Caco-2 (cell line): Measurements from ENCODE around the gene SVOP. TPM values are rescaled to one million over a fixed set of nuclear protein-coding genes. Genes with fewer than 3 reads are reported as not detected.

Experiments
- BruUV-seq: library from RNA; stranded (reverse); fragments of 400-500 nt; replicated peaks from 2 replicates; lab custom pipeline; 2021; lab: Mats Ljungman, UMichigan
- CTCF ChIA-PET: fragments of 300-600 bp; sonication (Branson Sonifier 250); formaldehyde crosslinking; loops from one replicate; lab custom pipeline; 2022; ENCODE audit warnings: antibody characterized with exemption; lab: Charles Lee
- POLR2A ChIA-PET: fragments of 300-600 bp; sonication (Branson Sonifier 250); formaldehyde crosslinking; loops from one replicate; lab custom pipeline; 2022; ENCODE audit warnings: antibody characterized with exemption; lab: Charles Lee
- DNase-seq, 2 experiments: peaks; one replicate each; pipeline versions ENCODE4 v3.0.0 to v3.0.0-alpha.2; 2020 to 2022
- H3K27me3 ChIP-seq: replicated peaks from 2 replicates; pipeline ENCODE4 v1.6.0; 2011; ENCODE audit warnings: low read length; ENCODE audit not compliant: control insufficient read depth, insufficient read depth
- H3K36me3 ChIP-seq: 2 replicates; pipeline ENCODE4 v1.5.1; 2011; ENCODE audit warnings: low read length; ENCODE audit not compliant: control insufficient read depth, insufficient read depth
- H3K4me1 ChIP-seq: fragments of 250-450 bp; sonication (Bioruptor Pico); 2 replicates; pipeline ENCODE4 v1.5.1; 2020; ENCODE audit warnings: mild to moderate bottlenecking
- H3K4me3 ChIP-seq: 2 replicates; pipeline ENCODE4 v1.5.1; 2011; ENCODE audit warnings: low read depth, mild to moderate bottlenecking, control low read depth, low read length
- H3K9me3 ChIP-seq: fragments of 250-450 bp; sonication (Bioruptor Pico); 2 replicates; pipeline ENCODE4 v1.5.1; 2020; ENCODE audit warnings: mild to moderate bottlenecking, moderate library complexity
- H3K27ac Mint-ChIP-seq: one replicate; pipeline ENCODE4 v1.8.0; 2022; ENCODE audit warnings: mixed read lengths; ENCODE audit not compliant: unreplicated experiment
- H3K27me3 Mint-ChIP-seq: one replicate; pipeline ENCODE4 v1.8.0; 2022; ENCODE audit warnings: mixed read lengths; ENCODE audit not compliant: insufficient read depth, unreplicated experiment
- H3K36me3 Mint-ChIP-seq: one replicate; pipeline ENCODE4 v1.8.0; 2022; ENCODE audit warnings: mild to moderate bottlenecking, mixed read lengths; ENCODE audit not compliant: insufficient read depth, unreplicated experiment
- H3K4me1 Mint-ChIP-seq: one replicate; pipeline ENCODE4 v1.8.0; 2022; ENCODE audit warnings: low read depth, mixed read lengths; ENCODE audit not compliant: unreplicated experiment
- H3K4me3 Mint-ChIP-seq: one replicate; pipeline ENCODE4 v1.8.0; 2022; ENCODE audit warnings: mild to moderate bottlenecking, moderate library complexity, mixed read lengths; ENCODE audit not compliant: unreplicated experiment
- H3K9me3 Mint-ChIP-seq: one replicate; pipeline ENCODE4 v1.8.0; 2022; ENCODE audit warnings: mixed read lengths; ENCODE audit not compliant: unreplicated experiment
- intact Hi-C: fragments of 100-400 bp; cut with micrococcal nuclease; formaldehyde crosslinking; loops from one replicate; pipeline ENCODE4 v1.10.0; 2022; ENCODE audit not compliant: unreplicated experiment
- total RNA-seq: library from RNA; stranded (reverse); gene quantifications from 2 replicates; pipeline ENCODE4 v1.2.3, GENCODE V29; 2022
- TF ChIP-seq, protein P1 (sequence below), 2 experiments: fragments of 200-600 bp in 1 of 2; IDR thresholded peaks; 1 replicate in 1 of 2; 2 replicates in 1 of 2; pipeline versions ENCODE4 v1.5.1 to v1.8.0; 2011 to 2022; ENCODE audit warnings: antibody characterized with exemption in 1 of 2, control low read depth in 1 of 2, inconsistent platforms in 1 of 2, low read depth in 1 of 2, low read length in 1 of 2, mild to moderate bottlenecking in 1 of 2, moderate library complexity in 1 of 2; ENCODE audit not compliant: insufficient read depth in 1 of 2, severe bottlenecking in 1 of 2, unreplicated experiment in 1 of 2

The SVOP gene
- total RNA-seq, 1 experiment from 2014 or later: 0.09 TPM

GRCh38 chr12:108914121-108914531 is 106.7 kb downstream of the SVOP start:
- no TSS peak for BruUV-seq
- no peak overlapping the region for H3K4me3 ChIP-seq
- no peak overlapping the region for H3K4me3 Mint-ChIP-seq
- H3K27ac Mint-ChIP-seq: no peak overlapping the region
- ChIA-PET CTCF (no interaction called here), POLR2A (no interaction called here)
- no peaks in the 10 kb centered on the region for H3K9me3 Mint-ChIP-seq
- peaks cover 21% of the 10 kb centered on the region for H3K4me1 ChIP-seq
- H3K27me3 ChIP-seq: no peaks in the 10 kb centered on the region
- H3K9me3 ChIP-seq: no peaks in the 10 kb centered on the region
- TF ChIP-seq, protein P1, sequence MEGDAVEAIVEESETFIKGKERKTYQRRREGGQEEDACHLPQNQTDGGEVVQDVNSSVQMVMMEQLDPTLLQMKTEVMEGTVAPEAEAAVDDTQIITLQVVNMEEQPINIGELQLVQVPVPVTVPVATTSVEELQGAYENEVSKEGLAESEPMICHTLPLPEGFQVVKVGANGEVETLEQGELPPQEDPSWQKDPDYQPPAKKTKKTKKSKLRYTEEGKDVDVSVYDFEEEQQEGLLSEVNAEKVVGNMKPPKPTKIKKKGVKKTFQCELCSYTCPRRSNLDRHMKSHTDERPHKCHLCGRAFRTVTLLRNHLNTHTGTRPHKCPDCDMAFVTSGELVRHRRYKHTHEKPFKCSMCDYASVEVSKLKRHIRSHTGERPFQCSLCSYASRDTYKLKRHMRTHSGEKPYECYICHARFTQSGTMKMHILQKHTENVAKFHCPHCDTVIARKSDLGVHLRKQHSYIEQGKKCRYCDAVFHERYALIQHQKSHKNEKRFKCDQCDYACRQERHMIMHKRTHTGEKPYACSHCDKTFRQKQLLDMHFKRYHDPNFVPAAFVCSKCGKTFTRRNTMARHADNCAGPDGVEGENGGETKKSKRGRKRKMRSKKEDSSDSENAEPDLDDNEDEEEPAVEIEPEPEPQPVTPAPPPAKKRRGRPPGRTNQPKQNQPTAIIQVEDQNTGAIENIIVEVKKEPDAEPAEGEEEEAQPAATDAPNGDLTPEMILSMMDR (IDR thresholded peaks at IDR 0.05; ENCODE audit: insufficient read depth in 1 of 2, low read depth in 1 of 2, low read length in 1 of 2, severe bottlenecking in 1 of 2, unreplicated experiment in 1 of 2): no peak
- no peaks in the 10 kb centered on the region for H3K27me3 Mint-ChIP-seq
- intact Hi-C loops: no loop called here
- DNase-seq: no peak
- peaks cover 5% of the 10 kb centered on the region for H3K36me3 Mint-ChIP-seq
- H3K4me1 Mint-ChIP-seq: peaks cover 16% of the 10 kb centered on the region
- H3K36me3 ChIP-seq: no peaks in the 10 kb centered on the region

DNA sequence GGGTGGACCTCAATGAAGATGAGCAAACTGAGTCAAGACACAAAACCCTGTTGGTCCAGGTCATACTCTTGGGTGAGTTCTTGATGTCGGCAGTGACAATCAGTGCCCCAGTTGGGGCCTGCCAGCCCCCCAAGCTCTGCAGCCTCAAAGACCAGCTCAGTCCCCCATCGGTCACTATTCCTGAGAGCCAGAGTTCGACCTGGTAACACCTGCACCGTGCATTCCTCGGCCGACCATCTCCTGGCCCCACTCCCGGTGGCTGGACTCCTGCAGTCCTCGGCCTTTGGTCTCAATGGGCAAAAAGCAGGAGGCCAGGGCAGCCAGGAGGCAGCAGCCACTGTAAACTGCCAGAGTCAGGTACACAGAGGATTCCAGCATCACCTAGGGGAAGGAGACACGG is 108.5 kb downstream of the SVOP start:
- H3K9me3 Mint-ChIP-seq: no peaks in the 10 kb centered on the region
- Histone ChIP-seq H3K4me3 (no peak overlapping the region), H3K27me3 (no peaks in the 10 kb centered on the region), H3K4me1 (peaks cover 34% of the 10 kb centered on the region), H3K9me3 (no peaks in the 10 kb centered on the region), H3K36me3 (no peaks in the 10 kb centered on the region)
- H3K36me3 Mint-ChIP-seq: peaks cover 5% of the 10 kb centered on the region
- no peaks in the 10 kb centered on the region for H3K27me3 Mint-ChIP-seq
- peak overlapping the region; percentile 42 for H3K4me3 Mint-ChIP-seq
- ChIA-PET POLR2A (no interaction called here), CTCF (no interaction called here)
- intact Hi-C loops: loop anchor here (1.0 kb wide), 1 partner anchor 10 kb away; no protein-coding TSS in a partner anchor
- DNase-seq: no peak
- TF ChIP-seq, protein P1 (IDR thresholded peaks at IDR 0.05; ENCODE audit: insufficient read depth in 1 of 2, low read depth in 1 of 2, low read length in 1 of 2, severe bottlenecking in 1 of 2, unreplicated experiment in 1 of 2): no peak
- H3K4me1 Mint-ChIP-seq: peaks cover 20% of the 10 kb centered on the region
- peak overlapping the region; percentile 79 for H3K27ac Mint-ChIP-seq
- no TSS peak for BruUV-seq

- intact Hi-C loops: loop anchor here (1.0 kb wide), 1 partner anchor 10 kb away; no protein-coding TSS in a partner anchor
- DNase-seq: peak; percentile 85 to 89
- H3K9me3 ChIP-seq: no peaks in the 10 kb centered on the region
- peaks cover 5% of the 10 kb centered on the region for H3K36me3 Mint-ChIP-seq
- H3K4me1 ChIP-seq: peaks cover 38% of the 10 kb centered on the region
- ChIA-PET POLR2A (no interaction called here), CTCF (no interaction called here)
- TF ChIP-seq, protein P1 (IDR thresholded peaks at IDR 0.05; ENCODE audit: insufficient read depth in 1 of 2, low read depth in 1 of 2, low read length in 1 of 2, severe bottlenecking in 1 of 2, unreplicated experiment in 1 of 2): no peak
- H3K4me3 Mint-ChIP-seq: peak overlapping the region; percentile 42
- no peak overlapping the region for H3K4me3 ChIP-seq
- no peaks in the 10 kb centered on the region for H3K27me3 Mint-ChIP-seq
- no peaks in the 10 kb centered on the region for H3K9me3 Mint-ChIP-seq
- no peaks in the 10 kb centered on the region for H3K36me3 ChIP-seq
- BruUV-seq: no TSS peak
- peak overlapping the region; percentile 79 for H3K27ac Mint-ChIP-seq
- no peaks in the 10 kb centered on the region for H3K27me3 ChIP-seq
- peaks cover 20% of the 10 kb centered on the region for H3K4me1 Mint-ChIP-seq
Observed at GRCh38 chr12:108911915-108912314, 109.0 kb downstream of the SVOP start.
